OCI-LY1 (cell line): Measurements from ENCODE around the gene WWP2.

Experiments used
- H2AFZ ChIP-seq: fragments of 200-600 bp; sonication (generic), shearing (Covaris generic); 2 replicates; pipeline ENCODE4 v1.6.0; 2014; ENCODE audit warnings: antibody characterized with exemption, mild to moderate bottlenecking, low read length
- H3F3A ChIP-seq: fragments of 200-600 bp; sonication (generic), shearing (Covaris generic); 2 replicates; pipeline ENCODE4 v1.6.0; 2014; ENCODE audit warnings: mild to moderate bottlenecking, antibody characterized with exemption, low read length, moderate library complexity; ENCODE audit not compliant: insufficient read depth
- H3K27ac ChIP-seq: fragments of 200-600 bp; sonication (generic); 2 replicates; pipeline ENCODE4 v1.5.1; 2014; ENCODE audit warnings: low read length, mixed run types, mild to moderate bottlenecking, low read depth; ENCODE audit not compliant: poor library complexity, severe bottlenecking
- H3K27me3 ChIP-seq: fragments of 200-600 bp; sonication (generic); 2 replicates; pipeline ENCODE4 v1.6.0; 2014; ENCODE audit warnings: antibody characterized with exemption, mild to moderate bottlenecking, low read length, moderate library complexity; ENCODE audit not compliant: insufficient read depth
- H3K36me3 ChIP-seq: fragments of 200-600 bp; sonication (generic); 2 replicates; pipeline ENCODE4 v1.6.1; 2014; ENCODE audit warnings: mild to moderate bottlenecking, antibody characterized with exemption, low read length, moderate library complexity, mixed read lengths; ENCODE audit not compliant: insufficient read depth
- H3K4me1 ChIP-seq: fragments of 200-600 bp; sonication (generic); 2 replicates; pipeline ENCODE4 v1.5.1; 2014; ENCODE audit warnings: mild to moderate bottlenecking, low read length, moderate library complexity; ENCODE audit not compliant: insufficient read depth, severe bottlenecking
- H3K4me2 ChIP-seq: fragments of 200-600 bp; sonication (generic), shearing (Covaris generic); 2 replicates; pipeline ENCODE4 v1.6.1; 2014; ENCODE audit warnings: low read length
- H3K4me3 ChIP-seq: fragments of 200-600 bp; sonication (generic); 2 replicates; pipeline ENCODE4 v1.5.1; 2014; ENCODE audit warnings: low read length, low read depth, mild to moderate bottlenecking, mixed read lengths; ENCODE audit not compliant: poor library complexity, severe bottlenecking
- H3K79me2 ChIP-seq: fragments of 200-600 bp; shearing (Covaris generic); 2 replicates; pipeline ENCODE4 v1.6.1; 2016; ENCODE audit warnings: mixed run types, low read length, mixed read lengths; ENCODE audit not compliant: insufficient read depth
- H3K9ac ChIP-seq: fragments of 200-600 bp; sonication (generic), shearing (Covaris generic); 2 replicates; pipeline ENCODE4 v1.6.1; 2014; ENCODE audit warnings: mild to moderate bottlenecking, low read length, mixed read lengths
- H3K9me2 ChIP-seq: fragments of 200-600 bp; sonication (generic), shearing (Covaris generic); 2 replicates; pipeline ENCODE4 v1.6.1; 2014; ENCODE audit warnings: low read depth, mild to moderate bottlenecking, low read length, mixed read lengths
- H3K9me3 ChIP-seq: fragments of 200-600 bp; shearing (Covaris generic); 2 replicates; pipeline ENCODE4 v1.6.1; 2014; ENCODE audit warnings: low read length, mixed read lengths
- H4K20me1 ChIP-seq: fragments of 200-600 bp; sonication (generic), shearing (Covaris generic); 2 replicates; pipeline ENCODE4 v1.6.0; 2016; ENCODE audit warnings: mild to moderate bottlenecking, low read length; ENCODE audit not compliant: insufficient read depth
- CTCF ChIP-seq: fragments of 200-600 bp; sonication (generic), shearing (Covaris generic); IDR thresholded peaks from 2 replicates; pipeline ENCODE4 v1.5.1; 2017; ENCODE audit warnings: mild to moderate bottlenecking, antibody characterized with exemption, low read length, moderate library complexity, mixed read lengths
- EZH2 ChIP-seq: fragments of 200-600 bp; sonication (generic), shearing (Covaris generic); IDR thresholded peaks from 2 replicates; pipeline ENCODE4 v1.8.0; 2017; ENCODE audit warnings: borderline replicate concordance, mixed run types, mild to moderate bottlenecking, antibody characterized with exemption, low read length, moderate library complexity, mixed read lengths

The WWP2 gene

GRCh38 chr16:69827524-69827923, 65.4 kb downstream of the WWP2 start:
- no peaks in the 10 kb centered on the region for H3F3A ChIP-seq
- H3K4me1 ChIP-seq, result peaks cover 10% of the 10 kb centered on the region
- H2AFZ ChIP-seq, result no peak overlapping the region
- H3K9ac ChIP-seq, result no peak overlapping the region
- H3K9me3 ChIP-seq, result no peaks in the 10 kb centered on the region
- H3K27ac ChIP-seq, result no peak overlapping the region
- no peak overlapping the region for H3K4me3 ChIP-seq
- H3K36me3 ChIP-seq, result no peaks in the 10 kb centered on the region
- H3K79me2 ChIP-seq, result no peaks in the 10 kb centered on the region
- no peaks in the 10 kb centered on the region for H3K27me3 ChIP-seq
- H3K4me2 ChIP-seq, result no peak overlapping the region
- TF ChIP-seq CTCF, result no peak
- no peak for TF ChIP-seq EZH2
- H3K9me2 ChIP-seq, result no peaks in the 10 kb centered on the region
- H4K20me1 ChIP-seq, result no peaks in the 10 kb centered on the region

- Histone ChIP-seq H3K27ac (no peak overlapping the region), H3K9me2 (no peaks in the 10 kb centered on the region), H3K4me1 (no peaks in the 10 kb centered on the region), H3K79me2 (no peaks in the 10 kb centered on the region), H3F3A (no peaks in the 10 kb centered on the region), H4K20me1 (no peaks in the 10 kb centered on the region), H3K4me2 (no peak overlapping the region), H3K27me3 (no peaks in the 10 kb centered on the region), H3K4me3 (no peak overlapping the region), H3K36me3 (no peaks in the 10 kb centered on the region), H3K9me3 (no peaks in the 10 kb centered on the region), H2AFZ (no peak overlapping the region), H3K9ac (no peak overlapping the region)
- TF ChIP-seq EZH2, result no peak
- no peak for TF ChIP-seq CTCF
Measured at GRCh38 chr16:69829338-69829737, 67.2 kb downstream of the WWP2 start.

- Histone ChIP-seq H3K9me2 (no peaks in the 10 kb centered on the region), H3K9me3 (no peaks in the 10 kb centered on the region), H3K9ac (no peak overlapping the region), H3F3A (no peaks in the 10 kb centered on the region), H3K4me1 (peaks cover 5% of the 10 kb centered on the region), H3K27me3 (no peaks in the 10 kb centered on the region), H3K4me3 (no peak overlapping the region), H3K79me2 (no peaks in the 10 kb centered on the region), H4K20me1 (no peaks in the 10 kb centered on the region), H3K4me2 (no peak overlapping the region), H3K36me3 (no peaks in the 10 kb centered on the region), H3K27ac (no peak overlapping the region), H2AFZ (no peak overlapping the region)
- TF ChIP-seq CTCF (no peak), EZH2 (no peak)
Measured at GRCh38 chr16:69830146-69830533, 68.0 kb downstream of the WWP2 start.
